CD4-positive, alpha-beta memory T cell (primary cell): ENCODE results near the gene FBXO44. TPM values are rescaled to one million over a fixed set of nuclear protein-coding genes. Genes with fewer than 3 reads are reported as not detected.

ENCODE experiments used
- CTCF ChIA-PET: fragments of 350-600 bp; sonication (Branson Sonifier 250); formaldehyde crosslinking; loops from one replicate; lab custom pipeline; 2021; ENCODE audit warnings: inconsistent platforms; ENCODE audit not compliant: partially characterized antibody; lab: Charles Lee
- POLR2A ChIA-PET: fragments of 350-600 bp; sonication (Branson Sonifier 250); formaldehyde crosslinking; loops from one replicate; lab custom pipeline; 2021; ENCODE audit not compliant: partially characterized antibody; lab: Charles Lee
- DNase-seq, 5 donors: peaks; one replicate each; pipeline versions ENCODE4 v3.0.0 to v3.0.0-alpha.2; 2020 to 2022; ENCODE audit warnings: mixed read lengths in 1 of 5
- H3K27ac ChIP-seq: one replicate; pipeline ENCODE4 v1.7.0; 2013; ENCODE audit warnings: low read depth, low read length
- H3K27me3 ChIP-seq: 2 replicates; pipeline ENCODE4 v1.7.0; 2013; ENCODE audit warnings: mild to moderate bottlenecking, low read length, moderate library complexity; ENCODE audit not compliant: insufficient read depth
- H3K36me3 ChIP-seq: 2 replicates; pipeline ENCODE4 v1.7.0; 2013; ENCODE audit warnings: mild to moderate bottlenecking, low read length, moderate library complexity; ENCODE audit not compliant: insufficient read depth
- H3K4me1 ChIP-seq: 2 replicates; pipeline ENCODE4 v1.7.0; 2013; ENCODE audit warnings: mild to moderate bottlenecking, low read length, moderate library complexity; ENCODE audit not compliant: insufficient read depth
- H3K4me3 ChIP-seq, 2 donors: one replicate each; pipeline ENCODE4 v1.7.0; 2013; ENCODE audit warnings: low read length in 2 of 2, mild to moderate bottlenecking in 1 of 2
- H3K9me3 ChIP-seq, 2 donors: one replicate each; pipeline ENCODE4 v1.7.0; 2013; ENCODE audit warnings: low read length in 2 of 2, control low read depth in 1 of 2; ENCODE audit not compliant: control insufficient read depth in 1 of 2
- H3K27ac Mint-ChIP-seq, 7 donors: one replicate each; pipeline ENCODE4 v1.8.0; 2020 to 2021; ENCODE audit warnings: mixed read lengths in 7 of 7, mild to moderate bottlenecking in 6 of 7, inconsistent platforms in 3 of 7, moderate library complexity in 3 of 7
- H3K27me3 Mint-ChIP-seq, 2 donors: one replicate each; pipeline ENCODE4 v1.8.0; 2020 to 2021; ENCODE audit warnings: mixed read lengths in 2 of 2
- H3K36me3 Mint-ChIP-seq, 2 donors: one replicate each; pipeline ENCODE4 v1.8.0; 2020 to 2021; ENCODE audit warnings: mixed read lengths in 2 of 2, inconsistent platforms in 1 of 2, mild to moderate bottlenecking in 1 of 2
- H3K4me1 Mint-ChIP-seq, 4 donors: one replicate each; pipeline ENCODE4 v1.8.0; 2020 to 2021; ENCODE audit warnings: mixed read lengths in 4 of 4, mild to moderate bottlenecking in 1 of 4
- H3K4me3 Mint-ChIP-seq, 8 donors: one replicate each; pipeline ENCODE4 v1.8.0; 2020 to 2021; ENCODE audit warnings: mixed read lengths in 8 of 8, mild to moderate bottlenecking in 7 of 8, moderate library complexity in 6 of 8, inconsistent platforms in 3 of 8
- H3K9me3 Mint-ChIP-seq, 8 donors: one replicate each; pipeline ENCODE4 v1.8.0; 2020 to 2021; ENCODE audit warnings: mixed read lengths in 8 of 8, mild to moderate bottlenecking in 5 of 8, inconsistent platforms in 3 of 8, moderate library complexity in 1 of 8
- intact Hi-C: fragments of 100-400 bp; cut with micrococcal nuclease; formaldehyde crosslinking; loops from one replicate; pipeline ENCODE4 v1.15.1; 2023
- polyA plus RNA-seq, 2 donors: library from polyadenylated mRNA; unstranded; fragments of 300-500 nt; fragmentation: Illumina TruSeq; gene quantifications; one replicate each; pipeline ENCODE4 v1.2.3, GENCODE V29; 2021
- total RNA-seq, 2 experiments: library from RNA; stranded (reverse); gene quantifications; one replicate each; pipeline ENCODE4 v1.2.3, GENCODE V29; 2021

The FBXO44 gene
- total and polyA plus RNA-seq, 4 experiments from 2014 or later: 10.0 to 56.9 (median 33.8) TPM

GRCh38 chr1:11622398-11622797 lies 32.3 kb upstream of the FBXO44 start:
- H3K9me3 ChIP-seq: no peaks in the 10 kb centered on the region
- DNase-seq: no peak
- no peak overlapping the region for H3K4me3 ChIP-seq
- no peaks in the 10 kb centered on the region for H3K36me3 Mint-ChIP-seq
- ChIA-PET CTCF (no interaction called here), POLR2A (no interaction called here)
- intact Hi-C loops: no loop called here
- H3K27me3 ChIP-seq: no peaks in the 10 kb centered on the region
- peaks cover 0 to 1% (median 0%) of the 10 kb centered on the region in 4 donors for H3K4me1 Mint-ChIP-seq
- peaks cover 16 to 35% of the 10 kb centered on the region in 2 donors for H3K27me3 Mint-ChIP-seq
- H3K9me3 Mint-ChIP-seq: no peaks in the 10 kb centered on the region
- no peaks in the 10 kb centered on the region for H3K36me3 ChIP-seq
- no peaks in the 10 kb centered on the region for H3K4me1 ChIP-seq
- H3K27ac Mint-ChIP-seq: no peak overlapping the region
- H3K4me3 Mint-ChIP-seq: no peak overlapping the region
- H3K27ac ChIP-seq: no peak overlapping the region

GRCh38 chr1:11623702-11624101 lies 31.0 kb upstream of the FBXO44 start:
- Histone ChIP-seq H3K4me3 (no peak overlapping the region), H3K36me3 (no peaks in the 10 kb centered on the region), H3K27ac (no peak overlapping the region), H3K27me3 (no peaks in the 10 kb centered on the region), H3K9me3 (no peaks in the 10 kb centered on the region), H3K4me1 (no peaks in the 10 kb centered on the region)
- H3K4me3 Mint-ChIP-seq: no peak overlapping the region
- H3K9me3 Mint-ChIP-seq: no peaks in the 10 kb centered on the region
- DNase-seq: no peak
- no peaks in the 10 kb centered on the region for H3K36me3 Mint-ChIP-seq
- ChIA-PET CTCF (no interaction called here), POLR2A (no interaction called here)
- peaks cover 15 to 35% of the 10 kb centered on the region in 2 donors for H3K27me3 Mint-ChIP-seq
- H3K27ac Mint-ChIP-seq: no peak overlapping the region
- intact Hi-C loops: no loop called here
- peaks cover 0 to 1% (median 0%) of the 10 kb centered on the region in 4 donors for H3K4me1 Mint-ChIP-seq

GRCh38 chr1:11626551-11626950 lies 28.1 kb upstream of the FBXO44 start:
- no peak for DNase-seq
- no peaks in the 10 kb centered on the region for H3K9me3 ChIP-seq
- POLR2A ChIA-PET: no interaction called here
- Mint-ChIP-seq H3K4me3 (no peak overlapping the region), H3K27me3 (peaks cover 18 to 27% of the 10 kb centered on the region in 2 donors), H3K36me3 (no peaks in the 10 kb centered on the region), H3K4me1 (peaks cover 0 to 3% (median 1%) of the 10 kb centered on the region in 4 donors), H3K27ac (no peak overlapping the region), H3K9me3 (peaks cover 0 to 2% (median 0%) of the 10 kb centered on the region in 8 donors)
- CTCF ChIA-PET: no interaction called here
- H3K27me3 ChIP-seq: no peaks in the 10 kb centered on the region
- H3K27ac ChIP-seq: no peak overlapping the region
- no peaks in the 10 kb centered on the region for H3K4me1 ChIP-seq
- H3K36me3 ChIP-seq: no peaks in the 10 kb centered on the region
- intact Hi-C loops: no loop called here
- no peak overlapping the region for H3K4me3 ChIP-seq

GRCh38 chr1:11628767-11629166 lies 25.9 kb upstream of the FBXO44 start:
- ChIA-PET CTCF (interaction anchor here (1.3 kb wide), 1 partner anchor 387 kb away, joined by 3 read pairs; no protein-coding TSS in a partner anchor), POLR2A (no interaction called here)
- no peaks in the 10 kb centered on the region for H3K27me3 ChIP-seq
- no peak for DNase-seq
- Mint-ChIP-seq H3K27ac (no peak overlapping the region), H3K4me3 (no peak overlapping the region), H3K36me3 (no peaks in the 10 kb centered on the region), H3K4me1 (peaks cover 0 to 3% (median 1%) of the 10 kb centered on the region in 4 donors), H3K27me3 (peaks cover 18 to 20% of the 10 kb centered on the region in 2 donors), H3K9me3 (peaks cover 0 to 2% (median 0%) of the 10 kb centered on the region in 8 donors)
- no peaks in the 10 kb centered on the region for H3K36me3 ChIP-seq
- H3K4me1 ChIP-seq: no peaks in the 10 kb centered on the region
- intact Hi-C loops: no loop called here
- no peaks in the 10 kb centered on the region for H3K9me3 ChIP-seq
- H3K4me3 ChIP-seq: no peak overlapping the region
- H3K27ac ChIP-seq: no peak overlapping the region

GRCh38 chr1:11629184-11630016 lies 25.3 kb upstream of the FBXO44 start:
- no peaks in the 10 kb centered on the region for H3K9me3 ChIP-seq
- no peak for DNase-seq
- Mint-ChIP-seq H3K36me3 (no peaks in the 10 kb centered on the region), H3K4me1 (peaks cover 0 to 3% (median 1%) of the 10 kb centered on the region in 4 donors), H3K27me3 (peaks cover 17 to 20% of the 10 kb centered on the region in 2 donors), H3K9me3 (peaks cover 0 to 2% (median 0%) of the 10 kb centered on the region in 8 donors), H3K27ac (no peak overlapping the region), H3K4me3 (no peak overlapping the region)
- H3K27ac ChIP-seq: no peak overlapping the region
- ChIA-PET CTCF (interaction anchor here (1.0 to 1.3 kb wide), 3 partner anchors 14 to 591 kb away, joined by 3 read pairs; no protein-coding TSS in a partner anchor), POLR2A (no interaction called here)
- no peaks in the 10 kb centered on the region for H3K4me1 ChIP-seq
- no peaks in the 10 kb centered on the region for H3K36me3 ChIP-seq
- no peak overlapping the region for H3K4me3 ChIP-seq
- H3K27me3 ChIP-seq: no peaks in the 10 kb centered on the region
- intact Hi-C loops: no loop called here

GRCh38 chr1:11634365-11635192 lies 20.1 kb upstream of the FBXO44 start:
- Histone ChIP-seq H3K9me3 (no peaks in the 10 kb centered on the region), H3K4me3 (no peak overlapping the region), H3K27me3 (peaks cover 4% of the 10 kb centered on the region), H3K36me3 (no peaks in the 10 kb centered on the region), H3K4me1 (no peaks in the 10 kb centered on the region), H3K27ac (no peak overlapping the region)
- ChIA-PET POLR2A (no interaction called here), CTCF (interaction anchor here (0.6 to 1.7 kb wide), 4 partner anchors 9 to 597 kb away, joined by 3 to 7 read pairs (median 6); no protein-coding TSS in a partner anchor)
- DNase-seq: no peak
- Mint-ChIP-seq H3K4me3 (no peak overlapping the region), H3K27me3 (peaks cover 7 to 16% of the 10 kb centered on the region in 2 donors), H3K4me1 (peaks cover 0 to 2% (median under 1%) of the 10 kb centered on the region in 4 donors), H3K9me3 (peaks cover 0 to 2% (median 0%) of the 10 kb centered on the region in 8 donors), H3K27ac (no peak overlapping the region), H3K36me3 (no peaks in the 10 kb centered on the region)
- intact Hi-C loops: no loop called here

- Histone ChIP-seq H3K27me3 (peaks cover 4% of the 10 kb centered on the region), H3K4me3 (no peak overlapping the region), H3K36me3 (no peaks in the 10 kb centered on the region), H3K27ac (no peak overlapping the region), H3K4me1 (no peaks in the 10 kb centered on the region), H3K9me3 (no peaks in the 10 kb centered on the region)
- Mint-ChIP-seq H3K4me1 (peaks cover 0 to 2% (median 0%) of the 10 kb centered on the region in 4 donors), H3K27ac (no peak overlapping the region), H3K9me3 (no peaks in the 10 kb centered on the region), H3K4me3 (no peak overlapping the region), H3K27me3 (peaks cover 2 to 12% of the 10 kb centered on the region in 2 donors), H3K36me3 (no peaks in the 10 kb centered on the region)
- POLR2A ChIA-PET: no interaction called here
- DNase-seq: no peak
- CTCF ChIA-PET: interaction anchor here (2.0 to 13.2 kb wide), 2 partner anchors 395 to 600 kb away, joined by 10 to 187 read pairs; no protein-coding TSS in a partner anchor
- intact Hi-C loops: no loop called here
Measured at GRCh38 chr1:11638121-11638520, 16.6 kb upstream of the FBXO44 start.
